EL (cell line): ENCODE results near the gene ATG13.
"Not testable (repeated sequence)": the region's sequence is repeated elsewhere in the genome, so short reads cannot be mapped to it uniquely, and the experiment has no call there.

ENCODE experiments used
- DNase-seq: peaks from one replicate; pipeline ENCODE4 v3.0.0-alpha.2; 2016

Gene ATG13

DNA sequence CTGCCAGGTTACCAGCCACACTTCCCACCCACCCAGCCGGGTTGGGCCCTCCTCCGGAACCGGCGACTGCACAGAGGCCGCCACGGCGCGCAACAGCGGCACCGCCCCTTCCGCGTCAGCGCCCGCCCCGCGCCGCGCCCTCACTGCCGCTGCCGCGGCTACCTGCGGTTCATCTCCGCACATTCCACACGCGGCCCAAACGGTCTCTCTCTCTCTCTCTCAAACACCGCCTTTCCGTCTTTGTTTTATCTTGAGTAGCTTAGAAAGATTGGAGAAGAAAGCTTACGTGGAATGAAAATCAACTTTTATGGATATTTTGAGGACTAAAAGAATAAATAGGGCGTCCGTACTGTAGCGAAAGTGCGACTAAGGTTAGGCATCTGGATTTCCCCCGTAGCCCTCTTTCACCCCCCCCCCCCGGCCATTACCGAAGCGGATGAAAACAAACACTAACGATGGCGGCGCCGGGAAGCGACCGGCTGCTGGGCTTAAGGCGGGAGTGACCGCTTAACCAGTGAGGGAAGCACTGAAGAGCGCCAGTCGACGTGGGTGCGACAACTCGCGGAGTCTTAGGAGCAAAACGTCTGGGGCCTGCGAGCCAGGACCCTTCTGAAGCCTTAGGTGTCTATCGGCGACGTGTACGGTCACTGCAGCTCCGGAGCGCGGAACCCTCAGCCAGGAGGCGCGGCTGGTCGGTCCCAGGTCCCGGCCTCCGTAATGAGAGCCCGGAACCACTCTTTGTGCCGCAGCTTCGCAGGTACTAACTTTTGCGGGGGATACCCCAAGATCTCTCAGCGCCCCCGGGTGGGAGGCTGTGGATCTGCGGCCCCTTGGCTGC, at the start of gene ATG13, which contains the start of gene HARBI1:
ATG13 (plus strand) TSS at position 420 of the 838 bp plus-strand sequence. CDS start 26,739 bp downstream, outside the sequence.
HARBI1 (minus strand) TSS at position 94 of the 838 bp plus-strand sequence. CDS start 990 bp downstream, outside the sequence.
- DNase-seq = peak; percentile 87

- DNase-seq = no peak
Observed at GRCh38 chr11:46570790-46571398, 46.5 kb upstream of the ATG13 start.

DNA sequence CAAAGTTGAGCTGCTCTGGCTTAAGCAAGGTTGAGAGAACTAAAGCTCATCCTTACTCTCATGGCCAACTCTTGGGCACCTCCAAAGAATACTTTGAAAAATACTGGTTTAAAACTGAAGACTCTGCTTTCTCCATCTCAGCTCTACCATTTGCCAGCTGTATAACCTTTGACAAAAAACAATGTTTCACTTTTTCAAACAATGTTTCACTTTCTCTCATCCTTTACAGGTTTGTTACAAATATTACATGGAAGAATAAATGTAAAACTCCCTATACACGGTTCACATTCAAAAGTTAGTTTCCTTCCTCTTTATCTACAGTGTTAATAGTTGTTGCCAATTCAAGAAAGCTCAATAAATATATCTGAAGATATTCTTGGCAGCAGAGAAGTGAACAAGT, 42.7 kb upstream of the ATG13 start:
- no peak for DNase-seq

GRCh38 chr11:46577058-46577457, 40.3 kb upstream of the ATG13 start:
- DNase-seq = no peak

- no peak for DNase-seq
Observed at GRCh38 chr11:46582588-46582987, 34.8 kb upstream of the ATG13 start.

- not testable (repeated sequence) for DNase-seq
Observed at GRCh38 chr11:46583513-46583912, 33.8 kb upstream of the ATG13 start.

GRCh38 chr11:46588131-46588530, 29.2 kb upstream of the ATG13 start:
- DNase-seq = no peak

GRCh38 chr11:46588915-46589314, 28.4 kb upstream of the ATG13 start:
- DNase-seq = no peak

GRCh38 chr11:46590740-46591605, 26.4 kb upstream of the ATG13 start:
- DNase-seq = no peak

DNA sequence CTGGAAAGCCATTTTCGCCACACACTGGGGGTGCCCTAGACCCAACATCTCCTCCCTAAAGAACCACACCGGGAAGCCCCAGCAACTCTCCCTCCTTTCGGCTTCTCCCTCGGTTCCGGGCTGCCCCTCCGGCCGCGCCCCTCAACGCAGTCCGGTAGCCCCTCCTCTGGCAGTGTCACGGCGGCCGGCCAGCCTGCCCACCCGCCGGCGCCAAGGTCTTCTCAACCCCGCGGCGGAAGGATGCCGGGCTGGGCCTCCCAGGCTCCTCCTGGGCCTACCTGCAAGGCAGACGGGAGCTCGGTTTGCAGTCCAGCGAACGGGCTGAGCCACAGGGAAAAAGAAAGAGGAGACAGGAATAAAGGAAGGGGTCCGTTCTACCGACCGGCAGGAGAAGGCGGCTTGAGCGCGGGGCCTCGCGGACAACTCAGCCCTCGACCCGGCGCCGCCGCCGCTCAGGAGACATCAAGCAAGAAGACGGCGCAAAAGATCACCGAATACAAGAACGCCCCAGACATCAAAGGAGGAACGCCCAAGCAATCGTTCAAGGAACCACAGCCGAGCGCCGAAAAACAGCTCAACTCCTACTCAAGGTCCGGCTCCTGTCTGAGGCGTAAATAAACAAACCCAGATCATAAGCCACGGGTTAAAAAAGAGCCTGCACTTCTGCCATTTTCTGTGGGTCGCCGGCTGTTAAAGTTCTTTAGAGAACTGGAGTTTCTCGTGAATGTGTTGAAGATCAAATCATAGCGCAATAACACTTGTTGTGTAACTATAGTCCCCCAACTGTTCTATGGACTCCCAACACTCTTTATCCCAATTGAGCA, 23.6 kb upstream of the ATG13 start, which contains the start of gene AMBRA1:
AMBRA1 (minus strand) TSS at position 474 of the 824 bp plus-strand sequence. CDS start 45,643 bp downstream, outside the sequence.
- DNase-seq = peak; percentile 90

GRCh38 chr11:46594374-46594700, 23.0 kb upstream of the ATG13 start:
- no peak for DNase-seq

DNA sequence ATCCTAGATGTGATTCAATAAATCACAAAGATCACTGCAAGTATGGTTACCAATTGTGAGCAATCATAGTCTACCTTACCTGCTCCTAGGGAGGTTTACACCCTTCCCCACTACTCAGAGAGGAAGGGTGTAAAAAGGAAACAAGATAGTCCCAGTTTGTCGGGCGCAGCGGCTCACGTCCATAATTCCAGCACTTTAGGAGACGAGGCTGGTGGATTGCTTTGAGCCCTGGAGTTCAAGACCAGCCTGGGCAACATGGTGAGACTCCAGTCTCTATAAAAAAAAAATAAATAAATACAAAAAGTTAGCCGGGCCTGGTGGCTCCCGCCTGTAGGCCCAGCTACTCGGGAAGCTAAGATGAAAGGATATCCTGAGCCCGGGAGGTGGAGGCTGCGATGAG, 22.6 kb upstream of the ATG13 start:
- no peak for DNase-seq

DNA sequence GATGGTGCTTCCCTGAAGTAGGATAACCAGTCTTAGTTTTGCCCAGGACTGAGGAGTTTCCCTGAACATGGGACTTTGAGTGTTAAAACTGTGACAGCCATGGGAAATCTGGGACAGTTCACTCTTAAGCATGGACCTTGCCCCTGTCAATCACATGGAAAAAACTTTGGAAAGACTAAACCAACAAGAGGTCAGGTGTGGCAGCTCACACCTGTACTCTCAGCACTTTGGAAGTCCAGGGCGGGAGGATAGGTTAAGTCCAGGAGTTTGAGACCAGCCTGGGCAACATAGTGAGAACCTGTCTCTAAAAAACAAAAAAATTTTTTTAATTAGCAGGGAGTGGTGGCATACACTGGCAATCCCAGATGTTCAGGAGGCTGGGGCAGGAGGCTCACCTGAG, 20.2 kb upstream of the ATG13 start:
- no peak for DNase-seq

- peak; percentile 59 for DNase-seq
Observed at GRCh38 chr11:46597609-46598219, 19.6 kb upstream of the ATG13 start.

- DNase-seq = no peak
Observed at GRCh38 chr11:46599340-46600193, 17.8 kb upstream of the ATG13 start.

GRCh38 chr11:46600194-46600960, 17.0 kb upstream of the ATG13 start:
- DNase-seq = no peak

GRCh38 chr11:46601129-46601528, 16.2 kb upstream of the ATG13 start:
- no peak for DNase-seq

DNA sequence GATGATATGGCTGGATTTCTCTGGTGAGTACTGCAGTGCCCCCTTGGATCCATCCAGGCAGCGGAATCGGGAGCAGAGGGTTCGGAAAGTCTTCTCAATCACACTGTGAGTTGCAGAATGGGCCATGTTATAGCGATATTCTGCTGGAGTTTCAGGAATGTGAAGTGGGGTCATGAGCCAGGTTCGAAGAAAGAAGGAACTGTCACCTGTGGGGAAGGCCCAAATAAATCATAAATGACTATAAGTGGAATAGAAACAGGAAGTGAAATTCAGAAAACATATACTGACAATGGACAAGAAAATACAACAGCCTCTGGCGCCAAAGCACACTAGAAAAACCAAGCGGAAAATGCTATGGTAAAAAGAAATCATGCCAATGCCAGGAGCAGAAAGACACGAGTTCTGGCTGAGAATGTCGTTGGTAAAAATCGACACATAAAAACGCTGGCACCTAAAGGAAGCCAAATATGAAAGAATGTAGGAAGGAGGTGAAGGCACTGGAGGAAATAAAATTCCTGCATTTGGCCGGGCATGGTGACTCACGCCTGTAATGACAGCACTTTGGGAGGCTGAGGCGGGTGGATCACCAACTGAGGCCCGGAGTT, 13.5 kb upstream of the ATG13 start:
- no peak for DNase-seq

GRCh38 chr11:46604796-46605195, 12.6 kb upstream of the ATG13 start:
- no peak for DNase-seq

DNA sequence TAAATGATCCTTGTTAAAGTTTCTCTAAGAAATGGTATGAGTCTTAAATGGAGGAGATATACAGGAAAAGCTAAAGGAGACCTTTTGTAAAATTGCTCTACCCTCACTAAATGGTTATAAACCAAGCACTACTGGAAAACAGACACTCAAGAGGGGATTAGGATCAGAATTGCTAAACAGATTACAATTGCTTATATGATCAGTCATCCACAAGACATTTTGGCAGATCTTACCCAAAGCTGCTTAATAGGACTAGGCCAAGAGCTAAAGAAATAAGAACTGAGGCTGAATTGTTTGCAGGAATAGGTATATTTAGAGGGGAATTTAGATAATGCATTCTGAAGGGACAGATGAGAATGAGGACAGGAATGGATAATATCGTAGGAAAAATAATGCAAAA, 9.8 kb upstream of the ATG13 start:
- no peak for DNase-seq
